ENCODE results near the gene KLRD1.
"Not testable (repeated sequence)": the region's sequence is repeated elsewhere in the genome, so short reads cannot be mapped to it uniquely, and the experiment has no call there.

Gene KLRD1

GRCh38 chr12:10331642-10332239 is 24.1 kb downstream of the KLRD1 start:
- FAIRE-seq (peak; percentile 60), DNase-seq (ENCODE audit: extremely low spot score, insufficient read length, low read depth) (no peak)

- not testable (repeated sequence) for FAIRE-seq; DNase-seq (ENCODE audit: extremely low spot score, insufficient read length, low read depth)
Observed at GRCh38 chr12:10336196-10336595, 28.5 kb downstream of the KLRD1 start.

- not testable (repeated sequence) for FAIRE-seq; DNase-seq (ENCODE audit: extremely low spot score, insufficient read length, low read depth)
Observed at GRCh38 chr12:10338470-10338869, 30.8 kb downstream of the KLRD1 start.

DNA sequence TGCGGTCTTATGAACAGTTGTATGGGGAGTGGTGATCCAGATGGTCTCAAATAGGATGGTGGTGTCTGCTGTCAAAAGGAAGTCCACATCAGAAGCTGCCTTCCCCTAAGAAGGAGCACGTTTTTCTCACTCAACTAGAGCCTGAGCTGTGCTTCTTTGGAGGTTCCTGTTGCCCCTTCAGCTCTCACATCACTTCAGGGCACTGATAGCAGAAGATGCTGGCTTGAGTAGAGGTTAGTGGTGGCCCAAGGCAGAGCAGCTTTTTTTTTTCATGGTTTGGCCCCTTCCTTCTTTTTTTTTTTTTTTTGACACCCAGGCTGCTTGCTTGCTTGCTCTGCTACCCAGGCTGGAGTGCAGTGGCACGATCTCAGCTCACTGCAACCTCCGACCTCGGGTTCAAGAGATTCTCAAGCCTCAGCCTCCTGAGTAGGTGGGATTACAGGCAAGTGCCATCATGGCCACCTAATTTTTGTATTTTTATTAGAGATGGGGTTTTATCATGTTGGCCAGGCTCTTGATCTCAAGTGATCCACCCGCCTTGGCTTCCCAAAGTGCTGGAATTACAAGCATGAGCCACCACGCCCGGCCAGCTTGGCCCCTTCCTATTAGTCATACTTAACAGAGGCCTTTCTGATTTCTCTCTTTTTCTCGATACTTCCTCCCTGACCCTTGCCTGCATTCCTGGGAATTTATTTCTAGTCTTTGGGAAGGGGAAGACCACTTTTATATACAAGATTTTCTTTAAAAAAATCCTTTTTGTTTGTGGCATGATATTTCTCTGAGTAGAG is 31.6 kb downstream of the KLRD1 start:
- DNase-seq (ENCODE audit: extremely low spot score, insufficient read length, low read depth) (no peak), FAIRE-seq (no peak)

GRCh38 chr12:10340946-10341345 is 33.3 kb downstream of the KLRD1 start:
- not testable (repeated sequence) for FAIRE-seq; DNase-seq (ENCODE audit: extremely low spot score, insufficient read length, low read depth)

DNA sequence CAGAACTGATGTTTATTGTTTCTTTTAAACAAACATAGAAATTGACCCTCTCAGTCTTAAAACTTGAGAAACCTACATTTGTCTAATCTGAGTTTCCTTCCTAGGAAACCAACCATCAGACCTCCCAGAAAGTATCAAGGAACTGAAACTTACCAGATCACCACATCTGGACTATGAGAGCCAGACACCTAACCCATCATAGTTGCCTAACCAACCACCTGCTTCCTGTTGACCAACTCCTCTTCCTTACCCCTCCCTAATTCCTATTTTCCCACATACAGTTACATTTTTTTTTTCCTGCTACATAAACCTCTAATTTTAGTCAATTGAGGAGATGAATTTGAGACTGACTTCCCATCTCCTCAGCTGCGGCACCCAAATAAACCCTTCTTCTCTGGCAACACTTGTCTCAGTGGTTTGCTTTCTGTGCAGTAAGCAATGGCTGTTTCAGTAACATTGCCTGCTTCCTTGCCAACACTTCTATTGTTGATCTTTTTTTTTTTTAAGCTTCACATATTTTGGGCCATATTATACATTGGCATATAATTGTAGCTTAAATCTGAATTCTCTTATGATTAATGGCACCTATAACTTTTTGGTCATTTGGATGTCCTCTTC is 34.3 kb downstream of the KLRD1 start:
- DNase-seq (ENCODE audit: extremely low spot score, insufficient read length, low read depth) (no peak), FAIRE-seq (no peak)

DNA sequence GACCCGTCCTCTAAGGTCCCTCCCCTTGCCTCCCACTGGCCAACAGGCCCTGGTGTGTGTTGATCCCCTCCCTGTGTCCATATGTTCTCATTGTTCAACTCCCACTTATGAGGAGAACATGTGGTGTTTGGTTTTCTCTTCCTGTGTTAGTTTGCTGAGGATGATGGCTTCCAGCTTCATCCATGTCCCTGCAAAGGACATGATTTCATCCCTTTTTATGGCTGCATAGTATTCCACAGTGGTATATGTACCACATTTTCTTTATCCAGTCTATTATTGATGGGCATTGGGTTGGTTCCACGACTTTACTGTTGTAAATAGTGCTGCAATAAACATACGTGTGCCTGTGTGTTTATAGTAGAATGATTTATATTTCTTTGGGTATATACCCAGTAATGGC is 43.8 kb downstream of the KLRD1 start:
- not testable (repeated sequence) for FAIRE-seq; DNase-seq (ENCODE audit: extremely low spot score, insufficient read length, low read depth)

GRCh38 chr12:10354071-10354470 is 46.4 kb downstream of the KLRD1 start:
- no peak for FAIRE-seq
- no peak for DNase-seq (ENCODE audit: extremely low spot score, insufficient read length, low read depth)

DNA sequence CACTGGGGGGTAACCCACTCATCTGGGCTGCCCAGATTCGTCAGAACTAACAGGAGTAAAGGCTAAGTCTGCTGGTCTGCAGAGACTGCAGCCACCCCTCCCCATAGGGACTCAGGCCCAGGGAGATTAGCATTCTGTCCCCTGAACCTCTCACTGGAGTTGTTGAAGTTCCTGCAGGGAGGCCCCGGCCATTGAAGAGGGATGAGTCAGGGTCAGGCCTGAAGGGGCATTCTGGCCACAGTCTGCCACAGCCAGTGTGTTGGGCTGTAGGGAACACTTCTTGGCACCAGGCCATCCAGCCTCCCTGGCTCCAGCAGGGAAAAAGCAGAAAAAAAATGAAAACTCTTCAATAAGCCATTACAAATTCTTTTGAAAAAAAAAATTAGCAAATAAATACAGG is 46.8 kb downstream of the KLRD1 start:
- no peak for DNase-seq (ENCODE audit: extremely low spot score, insufficient read length, low read depth)

DNA sequence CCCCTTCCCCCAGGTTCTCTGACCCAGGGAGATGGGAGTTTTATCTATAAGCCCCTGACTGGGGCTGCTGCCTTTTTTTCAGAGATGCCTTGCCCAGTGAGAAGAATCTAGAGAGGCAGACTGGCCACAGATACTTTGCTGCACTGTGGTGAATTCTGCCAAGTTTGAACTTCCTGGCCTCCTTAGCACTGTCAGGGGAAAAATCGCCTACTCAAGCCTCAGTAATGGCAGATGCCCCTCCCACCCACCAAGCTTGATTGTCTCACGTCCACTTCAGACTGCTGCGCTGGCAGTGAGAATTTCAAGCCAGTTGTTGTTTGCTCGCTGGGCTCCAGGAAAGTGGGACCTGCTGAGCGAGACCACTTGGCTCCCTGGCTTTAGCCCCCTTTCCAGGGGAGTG is 50.5 kb downstream of the KLRD1 start:
- FAIRE-seq, result no peak
- DNase-seq (ENCODE audit: extremely low spot score, insufficient read length, low read depth), result no peak

More for the DNA sequence above, 46.8 kb downstream of the KLRD1 start:
- FAIRE-seq, result no peak

DNA sequence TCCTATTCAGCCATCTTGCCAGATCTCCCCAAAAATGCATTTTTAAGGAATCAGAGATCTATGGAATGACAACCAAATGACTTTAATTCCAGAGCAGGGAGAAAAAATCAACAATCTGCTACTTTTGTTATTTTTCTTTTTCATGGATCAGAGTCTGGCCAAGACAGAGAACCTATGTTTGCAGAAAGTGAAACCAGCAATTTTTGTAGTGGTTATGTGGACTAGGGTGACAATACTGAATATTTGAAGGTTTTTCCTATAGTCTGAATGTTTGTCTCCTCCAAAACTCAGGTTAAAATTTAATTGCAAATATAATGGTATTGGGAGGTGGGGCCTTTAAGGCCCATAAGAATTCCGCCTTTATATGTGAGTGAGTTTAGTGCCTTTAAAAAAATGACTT is 51.3 kb downstream of the KLRD1 start:
- DNase-seq (ENCODE audit: extremely low spot score, insufficient read length, low read depth) (no peak), FAIRE-seq (no peak)

- no peak for FAIRE-seq
- DNase-seq (ENCODE audit: extremely low spot score, insufficient read length, low read depth), result no peak
Observed at GRCh38 chr12:10361084-10361483, 53.4 kb downstream of the KLRD1 start.

DNA sequence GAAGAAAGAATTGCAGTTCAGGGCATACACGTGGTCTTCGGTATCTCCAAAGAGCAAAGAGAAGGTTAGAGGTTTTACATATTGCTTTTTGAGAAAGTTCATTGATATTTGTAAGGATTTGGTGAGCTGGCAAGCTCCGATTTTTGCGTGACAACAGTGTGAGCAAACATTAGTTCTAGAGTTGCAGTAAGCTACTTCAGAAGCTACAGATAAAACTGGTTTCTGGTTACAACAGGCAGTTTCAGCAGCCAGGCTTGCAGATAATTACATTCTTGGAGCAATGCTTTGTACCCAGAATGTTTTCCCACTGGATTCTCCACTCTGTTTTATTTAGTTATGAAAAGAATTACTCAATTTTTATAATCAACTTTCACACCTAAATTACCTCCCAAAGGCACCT is 54.0 kb downstream of the KLRD1 start:
- FAIRE-seq (no peak), DNase-seq (ENCODE audit: extremely low spot score, insufficient read length, low read depth) (no peak)

GRCh38 chr12:10362325-10362724 is 54.7 kb downstream of the KLRD1 start:
- DNase-seq (ENCODE audit: extremely low spot score, insufficient read length, low read depth), result no peak
- no peak for FAIRE-seq

DNA sequence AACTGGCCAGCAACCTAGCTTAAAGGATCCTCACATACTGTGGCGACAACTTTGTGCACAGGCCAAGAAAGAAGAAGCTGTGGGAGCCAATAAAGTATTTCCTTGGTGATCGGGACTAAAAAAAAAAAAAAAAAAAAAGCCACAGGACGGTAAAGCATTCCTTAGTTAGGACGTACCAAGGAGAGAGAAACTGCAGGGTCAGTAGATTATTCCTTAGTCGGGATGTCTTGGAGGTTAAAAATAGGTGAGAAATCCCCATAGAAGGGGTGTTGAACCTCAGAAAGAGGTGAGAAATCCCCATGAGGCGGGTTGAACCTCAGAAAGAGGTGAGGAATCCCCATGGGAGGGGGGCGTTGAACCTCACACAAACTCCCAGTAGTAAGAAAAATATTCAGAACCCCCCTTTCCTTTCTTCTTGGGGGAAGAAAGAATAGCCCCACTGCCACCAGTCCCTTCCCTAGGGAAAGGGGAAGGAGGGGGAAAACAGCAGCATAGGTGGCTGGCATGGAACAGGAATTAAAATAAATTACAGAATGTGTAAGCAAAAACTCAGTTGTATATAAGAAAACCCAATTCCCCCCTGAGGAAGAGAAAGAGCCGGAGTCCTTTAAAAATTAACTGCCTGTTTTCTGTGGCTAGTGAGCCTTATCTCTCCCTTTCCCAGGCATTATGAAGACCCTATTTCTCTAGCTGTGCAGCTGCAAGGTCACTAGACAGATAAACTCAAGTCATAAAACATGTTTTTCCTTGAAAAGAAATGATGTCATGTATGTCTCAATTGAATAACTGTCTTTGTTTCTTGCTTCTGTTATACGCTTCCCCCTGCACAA is 55.4 kb downstream of the KLRD1 start:
- FAIRE-seq (no peak), DNase-seq (ENCODE audit: extremely low spot score, insufficient read length, low read depth) (no peak)

GRCh38 chr12:10363658-10363913 is 55.9 kb downstream of the KLRD1 start:
- DNase-seq (ENCODE audit: extremely low spot score, insufficient read length, low read depth) (no peak), FAIRE-seq (no peak)

DNA sequence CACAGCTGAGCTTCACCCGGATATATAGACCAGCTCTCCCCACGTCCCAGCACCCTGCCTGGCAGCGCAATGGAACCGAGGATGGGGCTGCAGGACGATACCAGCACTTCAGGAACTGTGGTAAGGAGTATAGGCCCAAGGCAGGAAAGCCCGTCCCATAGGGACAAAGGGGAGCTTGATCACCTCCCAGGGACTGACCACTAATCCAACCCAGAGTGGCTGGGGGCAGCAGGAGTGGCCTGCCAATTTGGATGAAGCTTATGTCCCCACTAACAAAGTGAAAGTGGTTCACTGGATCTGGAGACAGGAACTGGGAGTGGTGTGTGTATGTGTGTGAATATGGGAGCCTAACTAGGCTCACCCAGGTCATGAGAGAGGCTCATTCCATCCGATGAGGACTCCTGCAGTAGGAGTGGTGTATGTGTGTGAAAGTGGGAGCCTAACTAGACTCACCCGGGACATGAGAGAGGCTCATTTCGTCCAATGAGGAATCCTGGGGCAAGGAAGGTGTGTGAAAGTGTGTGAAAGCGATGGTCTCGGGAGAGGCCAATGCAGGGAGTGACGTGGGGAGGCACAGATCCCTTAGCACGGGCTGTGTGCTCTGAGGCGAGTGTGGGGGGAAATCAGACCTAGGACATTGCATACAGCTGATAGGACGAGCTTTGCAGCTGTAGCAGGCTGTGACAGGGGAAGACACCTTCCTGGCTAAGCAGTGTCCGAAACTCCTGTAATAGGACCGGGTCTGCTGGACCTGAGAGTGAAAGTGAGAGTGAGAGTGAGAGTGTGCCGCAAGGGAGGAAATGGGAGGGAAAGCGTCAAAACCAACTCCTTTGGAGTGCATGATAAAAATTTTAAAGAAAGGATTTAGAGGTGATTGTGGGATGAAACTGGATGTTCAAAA is 56.5 kb downstream of the KLRD1 start:
- DNase-seq (ENCODE audit: extremely low spot score, insufficient read length, low read depth) (peak; percentile 32), FAIRE-seq (peak; percentile 83)

DNA sequence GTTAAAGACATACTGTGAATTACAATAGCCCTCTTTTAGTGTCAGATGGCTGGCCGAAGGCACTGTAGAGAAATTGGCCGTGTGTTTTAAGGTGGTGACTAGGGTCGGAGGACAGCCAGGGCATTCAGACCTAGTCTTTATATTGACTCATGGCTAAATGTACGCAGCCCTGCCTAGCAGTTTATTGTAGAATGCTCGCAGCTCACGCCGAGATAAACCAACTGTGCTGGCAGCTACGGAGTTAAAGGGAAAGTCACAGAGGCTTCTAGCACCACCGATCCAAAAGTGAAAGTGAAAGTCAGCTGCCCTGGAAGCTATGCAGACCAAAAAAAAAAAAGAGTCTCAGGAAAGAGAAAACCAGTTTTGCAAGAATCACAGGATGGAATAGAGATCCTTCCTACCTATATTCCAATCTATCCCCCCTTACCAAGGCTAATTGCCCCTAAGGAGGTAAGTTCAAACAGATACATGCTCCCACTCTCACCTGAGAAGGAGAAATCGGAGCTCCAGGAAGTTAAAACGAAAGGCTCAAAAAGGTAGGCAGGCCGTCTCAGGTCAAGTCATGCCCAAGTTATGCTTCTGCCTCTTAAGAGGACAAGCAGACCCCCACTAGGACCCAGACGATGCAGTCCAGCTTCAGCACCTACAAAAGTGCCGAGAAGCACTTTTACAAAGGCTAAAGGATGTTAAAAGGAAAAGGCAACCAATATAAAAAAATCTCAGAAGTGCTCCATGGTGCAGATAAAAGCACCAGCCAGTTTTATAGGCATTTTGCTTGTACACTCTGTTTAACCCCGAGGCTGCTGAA is 57.3 kb downstream of the KLRD1 start:
- DNase-seq (ENCODE audit: extremely low spot score, insufficient read length, low read depth) (no peak), FAIRE-seq (no peak)
